Vagina (tissue), 2 donors: ENCODE results near the gene HFE.

Experiments used
- POLR2A ChIP-seq, 2 donors: fragments of 450-650 bp; IDR thresholded peaks; one replicate each; pipeline ENCODE4 v1.6.1; 2017; ENCODE audit warnings: antibody characterized with exemption in 2 of 2, mild to moderate bottlenecking in 2 of 2, moderate library complexity in 2 of 2
- TF ChIP-seq, protein P1 (sequence below), 3 experiments: fragments of 450-650 bp in 2 of 3; fragments of 200-600 bp in 1 of 3; sonication (generic) in 1 of 3; IDR thresholded peaks; one replicate each; pipeline ENCODE4 v1.5.1; 2017 to 2019; ENCODE audit warnings: antibody characterized with exemption in 3 of 3, mild to moderate bottlenecking in 2 of 3, moderate library complexity in 2 of 3

DNA sequence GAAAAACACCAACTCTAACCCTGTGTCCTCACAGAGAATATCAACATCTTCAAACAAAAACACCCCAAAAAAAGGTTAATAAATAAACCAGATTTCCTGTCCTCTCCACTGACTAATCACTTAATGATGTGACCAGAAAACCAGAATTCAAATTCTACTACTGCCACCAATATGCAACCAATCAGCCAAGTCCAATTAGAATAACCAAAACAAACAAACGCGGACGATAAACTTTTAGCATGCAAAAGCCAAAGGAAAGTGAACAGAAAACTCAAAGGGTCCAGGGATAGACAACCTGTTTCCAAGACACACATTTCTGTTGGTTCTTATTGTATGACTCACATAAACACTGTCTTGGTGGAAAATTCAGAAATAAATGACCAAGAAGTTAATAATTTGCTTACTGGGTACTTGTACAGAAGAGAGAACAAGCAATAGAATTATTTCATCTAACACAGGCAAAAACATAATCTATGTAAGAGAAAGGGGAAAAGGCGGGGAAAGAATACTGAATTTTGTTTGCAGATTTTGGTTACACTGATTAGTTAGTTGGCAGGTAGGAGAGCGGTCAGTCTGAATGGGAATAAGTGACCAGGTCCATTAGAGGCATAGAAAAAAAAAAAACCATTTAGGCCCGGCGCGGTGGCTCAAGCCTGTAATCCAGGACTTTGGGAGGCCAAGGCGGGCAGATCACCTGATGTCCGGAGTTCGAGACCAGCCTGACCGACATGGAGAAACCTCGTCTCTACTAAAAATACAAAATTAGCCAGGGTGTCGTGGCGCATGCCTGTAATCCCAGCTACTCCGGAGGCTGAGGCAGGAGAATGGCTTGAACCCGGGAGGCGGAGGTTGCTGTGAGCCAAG, 34.1 kb downstream of the HFE start:
- TF ChIP-seq, protein P1, sequence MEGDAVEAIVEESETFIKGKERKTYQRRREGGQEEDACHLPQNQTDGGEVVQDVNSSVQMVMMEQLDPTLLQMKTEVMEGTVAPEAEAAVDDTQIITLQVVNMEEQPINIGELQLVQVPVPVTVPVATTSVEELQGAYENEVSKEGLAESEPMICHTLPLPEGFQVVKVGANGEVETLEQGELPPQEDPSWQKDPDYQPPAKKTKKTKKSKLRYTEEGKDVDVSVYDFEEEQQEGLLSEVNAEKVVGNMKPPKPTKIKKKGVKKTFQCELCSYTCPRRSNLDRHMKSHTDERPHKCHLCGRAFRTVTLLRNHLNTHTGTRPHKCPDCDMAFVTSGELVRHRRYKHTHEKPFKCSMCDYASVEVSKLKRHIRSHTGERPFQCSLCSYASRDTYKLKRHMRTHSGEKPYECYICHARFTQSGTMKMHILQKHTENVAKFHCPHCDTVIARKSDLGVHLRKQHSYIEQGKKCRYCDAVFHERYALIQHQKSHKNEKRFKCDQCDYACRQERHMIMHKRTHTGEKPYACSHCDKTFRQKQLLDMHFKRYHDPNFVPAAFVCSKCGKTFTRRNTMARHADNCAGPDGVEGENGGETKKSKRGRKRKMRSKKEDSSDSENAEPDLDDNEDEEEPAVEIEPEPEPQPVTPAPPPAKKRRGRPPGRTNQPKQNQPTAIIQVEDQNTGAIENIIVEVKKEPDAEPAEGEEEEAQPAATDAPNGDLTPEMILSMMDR (IDR thresholded peaks at IDR 0.05), result no peak
- no peak for TF ChIP-seq POLR2A (IDR thresholded peaks at IDR 0.05)
